HEK293 (cell line): ENCODE measurements around the gene CPNE9.
A peak's percentile ranks its signal among the peaks of the same experiment; 100 is the strongest.

Source experiments
- GLI4 ChIP-seq: fragments of 450-650 bp; formaldehyde crosslinking; IDR thresholded peaks from 2 replicates; pipeline ENCODE4 v1.5.1; 2016; ENCODE audit warnings: missing biosample characterization, missing genetic modification characterization
- GLIS1 ChIP-seq: fragments of 450-650 bp; formaldehyde crosslinking; IDR thresholded peaks from 2 replicates; pipeline ENCODE4 v1.5.1; 2016; ENCODE audit warnings: missing biosample characterization, missing genetic modification characterization
- KLF16 ChIP-seq: fragments of 450-650 bp; formaldehyde crosslinking; IDR thresholded peaks from 2 replicates; pipeline ENCODE4 v1.5.1; 2017; ENCODE audit warnings: missing biosample characterization, missing genetic modification characterization
- MZF1 ChIP-seq: fragments of 450-650 bp; formaldehyde crosslinking; IDR thresholded peaks from 2 replicates; pipeline ENCODE4 v1.5.1; 2017; ENCODE audit warnings: missing biosample characterization, missing genetic modification characterization, borderline replicate concordance
- SALL2 ChIP-seq: fragments of 450-650 bp; formaldehyde crosslinking; IDR thresholded peaks from 2 replicates; pipeline ENCODE4 v1.5.0; 2017; ENCODE audit warnings: missing biosample characterization, mild to moderate bottlenecking, missing genetic modification characterization, borderline replicate concordance
- WT1 ChIP-seq: fragments of 450-650 bp; formaldehyde crosslinking; IDR thresholded peaks from 2 replicates; pipeline ENCODE4 v1.5.1; 2016; ENCODE audit warnings: missing biosample characterization, missing genetic modification characterization
- ZBTB17 ChIP-seq: fragments of 450-650 bp; formaldehyde crosslinking; IDR thresholded peaks from 2 replicates; pipeline ENCODE4 v1.5.1; 2016; ENCODE audit warnings: missing biosample characterization, missing genetic modification characterization
- ZBTB20 ChIP-seq: fragments of 450-650 bp; formaldehyde crosslinking; IDR thresholded peaks from 2 replicates; pipeline ENCODE4 v1.5.1; 2016; ENCODE audit warnings: missing biosample characterization, missing genetic modification characterization
- ZBTB48 ChIP-seq: fragments of 450-650 bp; formaldehyde crosslinking; IDR thresholded peaks from 2 replicates; pipeline ENCODE4 v1.5.1; 2016; ENCODE audit warnings: missing biosample characterization, missing genetic modification characterization
- ZFP37 ChIP-seq: fragments of 450-650 bp; formaldehyde crosslinking; IDR thresholded peaks from 2 replicates; pipeline ENCODE4 v1.5.1; 2016; ENCODE audit warnings: missing biosample characterization, missing genetic modification characterization
- ZFP69B ChIP-seq: fragments of 450-650 bp; formaldehyde crosslinking; IDR thresholded peaks from 2 replicates; pipeline ENCODE4 v1.5.1; 2016; ENCODE audit warnings: missing biosample characterization, missing genetic modification characterization
- ZNF121 ChIP-seq: fragments of 450-650 bp; formaldehyde crosslinking; IDR thresholded peaks from 2 replicates; pipeline ENCODE4 v1.5.1; 2016; ENCODE audit warnings: missing biosample characterization, missing genetic modification characterization
- ZNF302 ChIP-seq: fragments of 450-650 bp; formaldehyde crosslinking; IDR thresholded peaks from 2 replicates; pipeline ENCODE4 v1.5.1; 2016; ENCODE audit warnings: missing biosample characterization, missing genetic modification characterization, low read depth
- ZNF366 ChIP-seq: fragments of 450-650 bp; formaldehyde crosslinking; conservative IDR thresholded peaks from 2 replicates; pipeline ENCODE4 v1.5.1; 2016; ENCODE audit warnings: missing biosample characterization, missing genetic modification characterization
- ZNF621 ChIP-seq: fragments of 450-650 bp; formaldehyde crosslinking; IDR thresholded peaks from 2 replicates; pipeline ENCODE4 v1.5.1; 2017; ENCODE audit warnings: missing biosample characterization, missing genetic modification characterization
- ZNF670 ChIP-seq: fragments of 450-650 bp; formaldehyde crosslinking; IDR thresholded peaks from 2 replicates; pipeline ENCODE4 v1.5.1; 2016; ENCODE audit warnings: missing biosample characterization, missing genetic modification characterization, low read depth
- ZNF677 ChIP-seq: fragments of 450-650 bp; IDR thresholded peaks from 2 replicates; pipeline ENCODE4 v1.5.0; 2018; ENCODE audit warnings: missing biosample characterization, mild to moderate bottlenecking, missing genetic modification characterization, moderate library complexity
- ZNF707 ChIP-seq: fragments of 450-650 bp; formaldehyde crosslinking; IDR thresholded peaks from 2 replicates; pipeline ENCODE4 v1.5.1; 2016; ENCODE audit warnings: missing biosample characterization, missing genetic modification characterization
- TF ChIP-seq, protein P1 (sequence below): fragments of 450-650 bp; formaldehyde crosslinking; IDR thresholded peaks from 2 replicates; pipeline ENCODE4 v1.5.1; 2016; ENCODE audit warnings: missing biosample characterization, missing genetic modification characterization
- TF ChIP-seq, protein P2 (sequence below): fragments of 450-650 bp; formaldehyde crosslinking; IDR thresholded peaks from 2 replicates; pipeline ENCODE4 v1.5.1; 2017; ENCODE audit warnings: missing biosample characterization, missing genetic modification characterization
- TF ChIP-seq, protein P3 (sequence below): fragments of 450-650 bp; formaldehyde crosslinking; IDR thresholded peaks from 2 replicates; pipeline ENCODE4; 2016; ENCODE audit warnings: missing biosample characterization, missing genetic modification characterization
- TF ChIP-seq, protein P4 (sequence below): fragments of 450-650 bp; formaldehyde crosslinking; IDR thresholded peaks from 2 replicates; pipeline ENCODE4 v1.5.1; 2016; ENCODE audit warnings: missing biosample characterization, missing genetic modification characterization
- TF ChIP-seq, protein P5 (sequence below): fragments of 450-650 bp; IDR thresholded peaks from 2 replicates; pipeline ENCODE4 v1.5.1; 2018; ENCODE audit warnings: missing biosample characterization, mild to moderate bottlenecking, missing genetic modification characterization
- TF ChIP-seq, protein P6 (sequence below): fragments of 450-650 bp; formaldehyde crosslinking; IDR thresholded peaks from 2 replicates; pipeline ENCODE4 v1.5.1; 2017; ENCODE audit warnings: missing biosample characterization, mild to moderate bottlenecking, missing genetic modification characterization, moderate library complexity
- TF ChIP-seq, protein P7 (sequence below): fragments of 450-650 bp; formaldehyde crosslinking; IDR thresholded peaks from 2 replicates; pipeline ENCODE4 v1.5.1; 2016; ENCODE audit warnings: missing biosample characterization, missing genetic modification characterization, low read depth
- TF ChIP-seq, protein P8 (sequence below): fragments of 450-650 bp; formaldehyde crosslinking; IDR thresholded peaks from 2 replicates; pipeline ENCODE4 v1.5.1; 2017; ENCODE audit warnings: missing biosample characterization, missing genetic modification characterization

Gene CPNE9

DNA sequence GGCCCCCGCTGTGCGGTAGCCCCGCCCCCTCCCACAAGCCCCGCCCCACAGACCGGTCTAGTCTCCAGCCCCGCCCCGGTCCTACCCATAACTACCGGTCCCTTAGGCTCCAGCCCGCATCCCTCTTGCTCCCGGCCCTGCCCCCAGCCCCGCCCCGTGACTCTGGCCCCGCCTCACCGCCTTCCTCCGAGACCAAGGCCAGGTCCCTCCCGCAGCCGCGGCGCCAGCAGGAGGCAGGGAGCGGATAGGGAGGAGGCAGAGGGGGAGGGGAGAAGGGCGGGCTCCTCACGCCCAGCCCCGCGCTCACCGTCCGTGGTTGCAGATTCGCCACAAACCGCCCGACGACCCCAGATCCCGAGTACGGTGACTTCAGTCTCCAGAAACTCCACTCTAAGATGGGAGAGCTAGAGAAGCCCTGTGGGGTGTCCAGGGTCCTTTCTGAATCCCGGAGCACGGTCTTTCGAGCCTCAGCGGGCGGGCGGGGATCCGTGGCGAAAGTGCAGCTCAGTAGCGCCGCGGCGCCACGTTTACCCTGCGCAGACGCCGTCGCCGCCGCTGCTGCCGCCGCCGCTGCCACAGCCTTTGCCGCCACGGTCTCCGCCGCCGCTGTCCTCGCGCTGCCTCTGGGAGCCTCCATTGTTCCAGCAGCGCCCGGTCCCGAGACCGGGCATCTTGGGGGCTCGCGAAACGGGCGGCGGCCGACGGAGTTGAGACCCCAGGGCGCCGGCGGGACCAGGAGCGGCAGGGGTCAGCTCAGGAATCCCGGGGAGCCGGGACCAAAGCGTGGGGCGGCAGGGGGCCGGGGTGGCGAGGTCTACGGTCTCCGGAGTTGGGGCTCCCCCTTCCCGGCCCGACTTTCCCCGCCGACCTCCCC lies 27.8 kb downstream of the CPNE9 start, which contains the start of gene BRPF1 (continued):
- TF ChIP-seq, protein P1, sequence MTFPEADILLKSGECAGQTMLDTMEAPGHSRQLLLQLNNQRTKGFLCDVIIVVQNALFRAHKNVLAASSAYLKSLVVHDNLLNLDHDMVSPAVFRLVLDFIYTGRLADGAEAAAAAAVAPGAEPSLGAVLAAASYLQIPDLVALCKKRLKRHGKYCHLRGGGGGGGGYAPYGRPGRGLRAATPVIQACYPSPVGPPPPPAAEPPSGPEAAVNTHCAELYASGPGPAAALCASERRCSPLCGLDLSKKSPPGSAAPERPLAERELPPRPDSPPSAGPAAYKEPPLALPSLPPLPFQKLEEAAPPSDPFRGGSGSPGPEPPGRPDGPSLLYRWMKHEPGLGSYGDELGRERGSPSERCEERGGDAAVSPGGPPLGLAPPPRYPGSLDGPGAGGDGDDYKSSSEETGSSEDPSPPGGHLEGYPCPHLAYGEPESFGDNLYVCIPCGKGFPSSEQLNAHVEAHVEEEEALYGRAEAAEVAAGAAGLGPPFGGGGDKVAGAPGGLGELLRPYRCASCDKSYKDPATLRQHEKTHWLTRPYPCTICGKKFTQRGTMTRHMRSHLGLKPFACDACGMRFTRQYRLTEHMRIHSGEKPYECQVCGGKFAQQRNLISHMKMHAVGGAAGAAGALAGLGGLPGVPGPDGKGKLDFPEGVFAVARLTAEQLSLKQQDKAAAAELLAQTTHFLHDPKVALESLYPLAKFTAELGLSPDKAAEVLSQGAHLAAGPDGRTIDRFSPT: peak; percentile 56; the same call in 1 of the 2 replicates
- TF ChIP-seq, protein P2, sequence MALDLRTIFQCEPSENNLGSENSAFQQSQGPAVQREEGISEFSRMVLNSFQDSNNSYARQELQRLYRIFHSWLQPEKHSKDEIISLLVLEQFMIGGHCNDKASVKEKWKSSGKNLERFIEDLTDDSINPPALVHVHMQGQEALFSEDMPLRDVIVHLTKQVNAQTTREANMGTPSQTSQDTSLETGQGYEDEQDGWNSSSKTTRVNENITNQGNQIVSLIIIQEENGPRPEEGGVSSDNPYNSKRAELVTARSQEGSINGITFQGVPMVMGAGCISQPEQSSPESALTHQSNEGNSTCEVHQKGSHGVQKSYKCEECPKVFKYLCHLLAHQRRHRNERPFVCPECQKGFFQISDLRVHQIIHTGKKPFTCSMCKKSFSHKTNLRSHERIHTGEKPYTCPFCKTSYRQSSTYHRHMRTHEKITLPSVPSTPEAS (tag by site-specific recombination): peak; percentile 60; the same call in 1 of the 2 replicates
- TF ChIP-seq ZFP69B (tag by site-specific recombination): peak; percentile 86
- TF ChIP-seq, protein P3, sequence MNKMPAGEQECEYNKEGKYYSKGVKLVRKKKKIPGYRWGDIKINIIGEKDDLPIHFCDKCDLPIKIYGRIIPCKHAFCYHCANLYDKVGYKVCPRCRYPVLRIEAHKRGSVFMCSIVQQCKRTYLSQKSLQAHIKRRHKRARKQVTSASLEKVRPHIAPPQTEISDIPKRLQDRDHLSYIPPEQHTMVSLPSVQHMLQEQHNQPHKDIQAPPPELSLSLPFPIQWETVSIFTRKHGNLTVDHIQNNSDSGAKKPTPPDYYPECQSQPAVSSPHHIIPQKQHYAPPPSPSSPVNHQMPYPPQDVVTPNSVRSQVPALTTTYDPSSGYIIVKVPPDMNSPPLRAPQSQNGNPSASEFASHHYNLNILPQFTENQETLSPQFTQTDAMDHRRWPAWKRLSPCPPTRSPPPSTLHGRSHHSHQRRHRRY (tag by site-specific recombination): no peak
- peak; percentile 67 for TF ChIP-seq ZBTB48 (tag by site-specific recombination)
- TF ChIP-seq, protein P4, sequence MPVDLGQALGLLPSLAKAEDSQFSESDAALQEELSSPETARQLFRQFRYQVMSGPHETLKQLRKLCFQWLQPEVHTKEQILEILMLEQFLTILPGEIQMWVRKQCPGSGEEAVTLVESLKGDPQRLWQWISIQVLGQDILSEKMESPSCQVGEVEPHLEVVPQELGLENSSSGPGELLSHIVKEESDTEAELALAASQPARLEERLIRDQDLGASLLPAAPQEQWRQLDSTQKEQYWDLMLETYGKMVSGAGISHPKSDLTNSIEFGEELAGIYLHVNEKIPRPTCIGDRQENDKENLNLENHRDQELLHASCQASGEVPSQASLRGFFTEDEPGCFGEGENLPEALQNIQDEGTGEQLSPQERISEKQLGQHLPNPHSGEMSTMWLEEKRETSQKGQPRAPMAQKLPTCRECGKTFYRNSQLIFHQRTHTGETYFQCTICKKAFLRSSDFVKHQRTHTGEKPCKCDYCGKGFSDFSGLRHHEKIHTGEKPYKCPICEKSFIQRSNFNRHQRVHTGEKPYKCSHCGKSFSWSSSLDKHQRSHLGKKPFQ: peak; percentile 87
- TF ChIP-seq WT1 (tag by site-specific recombination): peak; percentile 96
- TF ChIP-seq, protein P5, sequence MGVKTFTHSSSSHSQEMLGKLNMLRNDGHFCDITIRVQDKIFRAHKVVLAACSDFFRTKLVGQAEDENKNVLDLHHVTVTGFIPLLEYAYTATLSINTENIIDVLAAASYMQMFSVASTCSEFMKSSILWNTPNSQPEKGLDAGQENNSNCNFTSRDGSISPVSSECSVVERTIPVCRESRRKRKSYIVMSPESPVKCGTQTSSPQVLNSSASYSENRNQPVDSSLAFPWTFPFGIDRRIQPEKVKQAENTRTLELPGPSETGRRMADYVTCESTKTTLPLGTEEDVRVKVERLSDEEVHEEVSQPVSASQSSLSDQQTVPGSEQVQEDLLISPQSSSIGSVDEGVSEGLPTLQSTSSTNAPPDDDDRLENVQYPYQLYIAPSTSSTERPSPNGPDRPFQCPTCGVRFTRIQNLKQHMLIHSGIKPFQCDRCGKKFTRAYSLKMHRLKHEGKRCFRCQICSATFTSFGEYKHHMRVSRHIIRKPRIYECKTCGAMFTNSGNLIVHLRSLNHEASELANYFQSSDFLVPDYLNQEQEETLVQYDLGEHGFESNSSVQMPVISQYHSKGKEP (tag by site-specific recombination): peak; percentile 70
- peak; percentile 85 for TF ChIP-seq GLIS1 (tag by site-specific recombination)
- no peak for TF ChIP-seq ZNF670 (tag by site-specific recombination)
- TF ChIP-seq, protein P6, sequence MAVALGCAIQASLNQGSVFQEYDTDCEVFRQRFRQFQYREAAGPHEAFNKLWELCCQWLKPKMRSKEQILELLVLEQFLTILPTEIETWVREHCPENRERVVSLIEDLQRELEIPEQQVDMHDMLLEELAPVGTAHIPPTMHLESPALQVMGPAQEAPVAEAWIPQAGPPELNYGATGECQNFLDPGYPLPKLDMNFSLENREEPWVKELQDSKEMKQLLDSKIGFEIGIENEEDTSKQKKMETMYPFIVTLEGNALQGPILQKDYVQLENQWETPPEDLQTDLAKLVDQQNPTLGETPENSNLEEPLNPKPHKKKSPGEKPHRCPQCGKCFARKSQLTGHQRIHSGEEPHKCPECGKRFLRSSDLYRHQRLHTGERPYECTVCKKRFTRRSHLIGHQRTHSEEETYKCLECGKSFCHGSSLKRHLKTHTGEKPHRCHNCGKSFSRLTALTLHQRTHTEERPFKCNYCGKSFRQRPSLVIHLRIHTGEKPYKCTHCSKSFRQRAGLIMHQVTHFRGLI (tag by site-specific recombination): peak; percentile 87
- no peak for TF ChIP-seq ZNF302 (tag by site-specific recombination)
- no peak; the same call in 1 of the 2 replicates for TF ChIP-seq ZBTB20 (tag by site-specific recombination)
- TF ChIP-seq KLF16: peak; percentile 100
- TF ChIP-seq ZNF621 (tag by site-specific recombination): no peak
- peak; percentile 35; the same call in 1 of the 2 replicates for TF ChIP-seq ZNF677 (tag by site-specific recombination)
- peak; percentile 91 for TF ChIP-seq SALL2 (tag by site-specific recombination)
- TF ChIP-seq, protein P7, sequence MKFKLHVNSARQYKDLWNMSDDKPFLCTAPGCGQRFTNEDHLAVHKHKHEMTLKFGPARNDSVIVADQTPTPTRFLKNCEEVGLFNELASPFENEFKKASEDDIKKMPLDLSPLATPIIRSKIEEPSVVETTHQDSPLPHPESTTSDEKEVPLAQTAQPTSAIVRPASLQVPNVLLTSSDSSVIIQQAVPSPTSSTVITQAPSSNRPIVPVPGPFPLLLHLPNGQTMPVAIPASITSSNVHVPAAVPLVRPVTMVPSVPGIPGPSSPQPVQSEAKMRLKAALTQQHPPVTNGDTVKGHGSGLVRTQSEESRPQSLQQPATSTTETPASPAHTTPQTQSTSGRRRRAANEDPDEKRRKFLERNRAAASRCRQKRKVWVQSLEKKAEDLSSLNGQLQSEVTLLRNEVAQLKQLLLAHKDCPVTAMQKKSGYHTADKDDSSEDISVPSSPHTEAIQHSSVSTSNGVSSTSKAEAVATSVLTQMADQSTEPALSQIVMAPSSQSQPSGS (tag by site-specific recombination): no peak; the same call in 1 of the 2 replicates
- peak; percentile 42; the same call in 1 of the 2 replicates for TF ChIP-seq ZNF121 (tag by site-specific recombination)
- TF ChIP-seq GLI4 (tag by site-specific recombination): no peak
- peak; percentile 93 for TF ChIP-seq ZBTB17 (tag by site-specific recombination)
- no peak for TF ChIP-seq ZNF707
- TF ChIP-seq ZNF366 (tag by site-specific recombination): peak; percentile 66
- TF ChIP-seq MZF1 (tag by site-specific recombination): no peak
- TF ChIP-seq, protein P8, sequence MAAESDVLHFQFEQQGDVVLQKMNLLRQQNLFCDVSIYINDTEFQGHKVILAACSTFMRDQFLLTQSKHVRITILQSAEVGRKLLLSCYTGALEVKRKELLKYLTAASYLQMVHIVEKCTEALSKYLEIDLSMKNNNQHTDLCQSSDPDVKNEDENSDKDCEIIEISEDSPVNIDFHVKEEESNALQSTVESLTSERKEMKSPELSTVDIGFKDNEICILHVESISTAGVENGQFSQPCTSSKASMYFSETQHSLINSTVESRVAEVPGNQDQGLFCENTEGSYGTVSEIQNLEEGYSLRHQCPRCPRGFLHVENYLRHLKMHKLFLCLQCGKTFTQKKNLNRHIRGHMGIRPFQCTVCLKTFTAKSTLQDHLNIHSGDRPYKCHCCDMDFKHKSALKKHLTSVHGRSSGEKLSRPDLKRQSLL (tag by site-specific recombination): peak; percentile 80
- TF ChIP-seq ZFP37 (tag by site-specific recombination): no peak; the same call in 1 of the 2 replicates
